Astrocyte (in vitro differentiated cells and primary cell): ENCODE data around the gene RAB38. TPM values are rescaled to one million over a fixed set of nuclear protein-coding genes. Genes with fewer than 3 reads are reported as not detected.

Experiments used
- DNase-seq: peaks from one replicate; pipeline ENCODE4 v3.0.0-alpha.2; 2010; ENCODE audit warnings: low read depth
- FAIRE-seq: peaks from 2 replicates; lab custom pipeline; 2011; peaks lifted over from hg19 to GRCh38; lab: Jason Lieb, UNC
- H2AFZ ChIP-seq: 2 replicates; pipeline ENCODE4 v1.6.0; 2012; ENCODE audit warnings: low read depth, low read length, inconsistent platforms
- H3K27ac ChIP-seq: 2 replicates; pipeline ENCODE4 v1.5.1; 2011; ENCODE audit warnings: low read depth, low read length, inconsistent platforms
- H3K27me3 ChIP-seq: 2 replicates; pipeline ENCODE4 v1.6.0; 2011; ENCODE audit warnings: low read length, inconsistent platforms; ENCODE audit not compliant: insufficient read depth
- H3K36me3 ChIP-seq: 2 replicates; pipeline ENCODE4 v1.5.1; 2011; ENCODE audit warnings: low read length, inconsistent platforms; ENCODE audit not compliant: insufficient read depth
- H3K4me1 ChIP-seq: 2 replicates; pipeline ENCODE4 v1.5.1; 2011; ENCODE audit warnings: low read length, inconsistent platforms; ENCODE audit not compliant: insufficient read depth
- H3K4me2 ChIP-seq: 2 replicates; pipeline ENCODE4 v1.6.0; 2012; ENCODE audit warnings: low read length, inconsistent platforms
- H3K4me3 ChIP-seq: 2 replicates; pipeline ENCODE4 v1.5.1; 2011; ENCODE audit warnings: low read depth, mild to moderate bottlenecking, low read length, inconsistent platforms; ENCODE audit not compliant: insufficient read depth
- H3K79me2 ChIP-seq: 2 replicates; pipeline ENCODE4 v1.6.0; 2012; ENCODE audit warnings: mild to moderate bottlenecking, low read length, inconsistent platforms; ENCODE audit not compliant: insufficient read depth
- H3K9ac ChIP-seq: 2 replicates; pipeline ENCODE4 v1.6.0; 2012; ENCODE audit warnings: mild to moderate bottlenecking, low read length, inconsistent platforms
- H3K9me3 ChIP-seq: 2 replicates; pipeline ENCODE4 v1.5.1; 2012; ENCODE audit warnings: low read depth, mild to moderate bottlenecking, low read length, inconsistent platforms; ENCODE audit not compliant: insufficient read depth
- H4K20me1 ChIP-seq: 2 replicates; pipeline ENCODE4 v1.6.0; 2012; ENCODE audit warnings: low read length, inconsistent platforms; ENCODE audit not compliant: insufficient read depth
- H3K27ac Mint-ChIP-seq: one replicate; pipeline ENCODE4 v1.8.0; 2021; ENCODE audit warnings: mild to moderate bottlenecking, mixed read lengths; ENCODE audit not compliant: unreplicated experiment
- H3K27me3 Mint-ChIP-seq: one replicate; pipeline ENCODE4 v1.8.0; 2021; ENCODE audit warnings: low read depth, mixed read lengths; ENCODE audit not compliant: unreplicated experiment
- H3K36me3 Mint-ChIP-seq: one replicate; pipeline ENCODE4 v1.8.0; 2021; ENCODE audit warnings: low read depth, mixed read lengths; ENCODE audit not compliant: unreplicated experiment
- H3K4me1 Mint-ChIP-seq: one replicate; pipeline ENCODE4 v1.8.0; 2021; ENCODE audit warnings: low read depth, mixed read lengths; ENCODE audit not compliant: unreplicated experiment
- H3K4me3 Mint-ChIP-seq: one replicate; pipeline ENCODE4 v1.8.0; 2021; ENCODE audit warnings: mild to moderate bottlenecking, moderate library complexity, mixed read lengths; ENCODE audit not compliant: unreplicated experiment
- H3K9me3 Mint-ChIP-seq: one replicate; pipeline ENCODE4 v1.8.0; 2021; ENCODE audit warnings: mild to moderate bottlenecking, mixed read lengths; ENCODE audit not compliant: unreplicated experiment
- EZH2 ChIP-seq: IDR thresholded peaks from 2 replicates; pipeline ENCODE4 v1.6.1; 2012; ENCODE audit warnings: mild to moderate bottlenecking, low read length, inconsistent platforms; ENCODE audit not compliant: insufficient read depth
- total RNA-seq: library from RNA; stranded (reverse); gene quantifications from 2 replicates; pipeline ENCODE4 v1.2.1, GENCODE V29; 2021
- TF ChIP-seq, protein P1 (sequence below): IDR thresholded peaks from 2 replicates; pipeline ENCODE4 v1.5.1; 2011; ENCODE audit warnings: low read depth, mild to moderate bottlenecking, inconsistent platforms, low read length, moderate library complexity; ENCODE audit not compliant: insufficient read depth

Gene RAB38
- total RNA-seq, 1 donor from 2014 or later = 3.2 TPM

DNA sequence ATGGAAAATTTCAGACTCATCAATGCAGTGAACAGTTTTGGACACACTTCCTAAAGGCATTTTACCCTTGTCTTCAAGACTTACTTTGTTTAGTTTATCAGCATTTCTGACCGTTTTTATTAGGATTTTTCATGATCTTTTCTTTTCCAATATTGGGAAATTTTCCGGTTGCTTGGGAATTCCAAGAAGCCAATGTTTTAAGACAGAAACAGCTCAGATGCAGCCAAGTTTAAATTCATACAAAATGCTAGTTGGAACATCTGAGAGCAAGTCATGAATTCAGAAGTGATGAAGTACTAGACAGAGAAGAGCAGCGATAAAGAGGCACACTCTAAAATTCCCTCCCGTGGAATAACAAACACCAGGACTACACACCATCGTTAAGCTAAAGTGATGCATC is 68.6 kb downstream of the RAB38 start:
- Mint-ChIP-seq H3K27me3 (no peaks in the 10 kb centered on the region), H3K36me3 (peaks cover 2% of the 10 kb centered on the region), H3K9me3 (peaks cover 9% of the 10 kb centered on the region), H3K27ac (no peak overlapping the region), H3K4me3 (no peak overlapping the region), H3K4me1 (peaks cover 2% of the 10 kb centered on the region)
- H3K79me2 ChIP-seq = no peaks in the 10 kb centered on the region
- H3K9ac ChIP-seq = no peak overlapping the region
- FAIRE-seq (no peak), DNase-seq (no peak)
- no peaks in the 10 kb centered on the region for H3K4me1 ChIP-seq
- TF ChIP-seq, protein P1, sequence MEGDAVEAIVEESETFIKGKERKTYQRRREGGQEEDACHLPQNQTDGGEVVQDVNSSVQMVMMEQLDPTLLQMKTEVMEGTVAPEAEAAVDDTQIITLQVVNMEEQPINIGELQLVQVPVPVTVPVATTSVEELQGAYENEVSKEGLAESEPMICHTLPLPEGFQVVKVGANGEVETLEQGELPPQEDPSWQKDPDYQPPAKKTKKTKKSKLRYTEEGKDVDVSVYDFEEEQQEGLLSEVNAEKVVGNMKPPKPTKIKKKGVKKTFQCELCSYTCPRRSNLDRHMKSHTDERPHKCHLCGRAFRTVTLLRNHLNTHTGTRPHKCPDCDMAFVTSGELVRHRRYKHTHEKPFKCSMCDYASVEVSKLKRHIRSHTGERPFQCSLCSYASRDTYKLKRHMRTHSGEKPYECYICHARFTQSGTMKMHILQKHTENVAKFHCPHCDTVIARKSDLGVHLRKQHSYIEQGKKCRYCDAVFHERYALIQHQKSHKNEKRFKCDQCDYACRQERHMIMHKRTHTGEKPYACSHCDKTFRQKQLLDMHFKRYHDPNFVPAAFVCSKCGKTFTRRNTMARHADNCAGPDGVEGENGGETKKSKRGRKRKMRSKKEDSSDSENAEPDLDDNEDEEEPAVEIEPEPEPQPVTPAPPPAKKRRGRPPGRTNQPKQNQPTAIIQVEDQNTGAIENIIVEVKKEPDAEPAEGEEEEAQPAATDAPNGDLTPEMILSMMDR = no peak
- TF ChIP-seq EZH2 = no peak
- no peaks in the 10 kb centered on the region for H3K9me3 ChIP-seq
- no peak overlapping the region for H3K4me2 ChIP-seq
- no peak overlapping the region for H3K4me3 ChIP-seq
- H3K27me3 ChIP-seq = no peaks in the 10 kb centered on the region
- no peaks in the 10 kb centered on the region for H3K36me3 ChIP-seq
- H4K20me1 ChIP-seq = no peaks in the 10 kb centered on the region
- no peak overlapping the region for H3K27ac ChIP-seq
- no peak overlapping the region for H2AFZ ChIP-seq

DNA sequence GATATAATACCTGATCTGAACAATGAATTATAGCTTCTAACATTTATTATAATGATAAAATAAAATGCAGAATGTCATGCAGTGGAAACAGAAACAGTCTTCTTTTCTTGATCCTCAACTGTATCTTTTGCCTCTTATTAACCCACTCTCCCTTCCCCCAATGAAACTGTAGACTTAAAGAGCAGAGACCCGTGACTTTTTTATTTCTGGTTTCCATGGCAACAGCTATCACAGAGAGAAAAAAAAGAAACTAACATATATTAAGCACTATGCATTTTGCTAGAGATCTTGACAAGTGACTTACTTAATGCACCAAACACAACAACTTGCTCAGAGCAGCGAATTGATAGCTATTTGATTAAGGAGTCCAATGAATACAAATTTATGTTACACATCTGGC is 69.3 kb downstream of the RAB38 start:
- Mint-ChIP-seq H3K4me1 (peaks cover 2% of the 10 kb centered on the region), H3K36me3 (peaks cover 2% of the 10 kb centered on the region), H3K27me3 (no peaks in the 10 kb centered on the region), H3K4me3 (no peak overlapping the region), H3K9me3 (peaks cover 9% of the 10 kb centered on the region), H3K27ac (no peak overlapping the region)
- no peak overlapping the region for H3K4me2 ChIP-seq
- H3K4me3 ChIP-seq = no peak overlapping the region
- DNase-seq = no peak
- no peak for FAIRE-seq
- H3K4me1 ChIP-seq = no peaks in the 10 kb centered on the region
- H3K27me3 ChIP-seq = no peaks in the 10 kb centered on the region
- no peaks in the 10 kb centered on the region for H4K20me1 ChIP-seq
- H3K36me3 ChIP-seq = no peaks in the 10 kb centered on the region
- no peak overlapping the region for H3K9ac ChIP-seq
- H3K79me2 ChIP-seq = no peaks in the 10 kb centered on the region
- no peak for TF ChIP-seq EZH2
- TF ChIP-seq, protein P1 = no peak
- no peak overlapping the region for H3K27ac ChIP-seq
- no peaks in the 10 kb centered on the region for H3K9me3 ChIP-seq
- H2AFZ ChIP-seq = no peak overlapping the region

DNA sequence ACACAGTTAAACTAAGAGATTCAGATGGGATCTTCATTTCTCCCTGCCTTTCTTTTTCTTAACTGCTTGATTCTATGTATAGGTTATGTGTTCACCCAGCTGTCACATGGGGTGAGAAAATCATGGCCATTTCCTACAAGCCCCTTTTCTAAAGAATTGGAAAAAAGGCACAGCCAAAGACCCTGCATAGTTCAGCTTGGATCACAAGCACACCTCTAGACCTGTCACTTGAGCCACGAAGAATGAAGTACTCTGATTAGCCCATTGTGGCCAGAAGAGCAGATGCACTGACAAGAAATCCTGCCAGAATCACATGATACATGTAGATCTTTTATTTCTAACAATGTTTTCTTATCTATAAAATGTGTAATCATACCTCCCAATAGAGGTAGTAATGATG is 69.7 kb downstream of the RAB38 start:
- no peaks in the 10 kb centered on the region for H3K79me2 ChIP-seq
- no peak overlapping the region for H3K4me3 Mint-ChIP-seq
- no peak overlapping the region for H2AFZ ChIP-seq
- H3K27me3 Mint-ChIP-seq = no peaks in the 10 kb centered on the region
- H3K27me3 ChIP-seq = no peaks in the 10 kb centered on the region
- TF ChIP-seq, protein P1 = no peak
- TF ChIP-seq EZH2 = no peak
- no peak overlapping the region for H3K4me2 ChIP-seq
- no peak for FAIRE-seq
- H3K27ac Mint-ChIP-seq = no peak overlapping the region
- no peak overlapping the region for H3K9ac ChIP-seq
- H3K36me3 ChIP-seq = no peaks in the 10 kb centered on the region
- no peaks in the 10 kb centered on the region for H4K20me1 ChIP-seq
- no peak overlapping the region for H3K4me3 ChIP-seq
- peaks cover 2% of the 10 kb centered on the region for H3K36me3 Mint-ChIP-seq
- no peaks in the 10 kb centered on the region for H3K9me3 ChIP-seq
- H3K27ac ChIP-seq = no peak overlapping the region
- peaks cover 9% of the 10 kb centered on the region for H3K9me3 Mint-ChIP-seq
- no peak for DNase-seq
- H3K4me1 ChIP-seq = no peaks in the 10 kb centered on the region
- H3K4me1 Mint-ChIP-seq = peaks cover 2% of the 10 kb centered on the region
